H1 (cell line): ENCODE results near the gene NR2F1-AS1. TPM values are rescaled to one million over a fixed set of nuclear protein-coding genes. Genes with fewer than 3 reads are reported as not detected.

Experiments used
- CTCF ChIA-PET: fragments of 300-600 bp; sonication (Branson Sonifier 250); formaldehyde crosslinking; loops from one replicate; lab custom pipeline; 2021; ENCODE audit not compliant: partially characterized antibody; lab: Charles Lee
- POLR2A ChIA-PET: fragments of 300-600 bp; sonication (Branson Sonifier 250); formaldehyde crosslinking; loops from one replicate; lab custom pipeline; 2021; ENCODE audit warnings: inconsistent platforms; ENCODE audit not compliant: partially characterized antibody; lab: Charles Lee
- DNase-seq, 2 experiments: peaks; one replicate each; pipeline versions ENCODE4 v3.0.0 to v3.0.0-alpha.2; 2010 to 2022; ENCODE audit warnings: low spot score in 2 of 2, low read depth in 1 of 2, mixed read lengths in 1 of 2
- FAIRE-seq: peaks from 2 replicates; lab custom pipeline; 2011; peaks lifted over from hg19 to GRCh38; lab: Jason Lieb, UNC
- H2AFZ ChIP-seq: 2 replicates; pipeline ENCODE4 v1.8.1; 2012; ENCODE audit warnings: low read length, inconsistent platforms
- H2AK5ac ChIP-seq: 2 replicates; pipeline ENCODE4 v1.6.1; 2013; ENCODE audit warnings: low read depth, low read length
- H2BK120ac ChIP-seq: replicated peaks from 2 replicates; pipeline ENCODE3; 2013; ENCODE audit warnings: low read depth, low read length, inconsistent platforms
- H2BK12ac ChIP-seq: 2 replicates; pipeline ENCODE4 v1.6.1; 2013; ENCODE audit warnings: low read depth, low read length
- H2BK15ac ChIP-seq: 2 replicates; pipeline ENCODE4 v1.6.1; 2013; ENCODE audit warnings: low read length
- H2BK20ac ChIP-seq: 2 replicates; pipeline ENCODE4 v1.6.1; 2013; ENCODE audit warnings: low read length
- H2BK5ac ChIP-seq: 2 replicates; pipeline ENCODE4 v1.6.1; 2013; ENCODE audit warnings: low read depth, low read length
- H3K14ac ChIP-seq: 2 replicates; pipeline ENCODE4 v1.6.1; 2013; ENCODE audit warnings: inconsistent platforms; ENCODE audit not compliant: insufficient read length
- H3K18ac ChIP-seq: 2 replicates; pipeline ENCODE4 v1.6.1; 2013; ENCODE audit warnings: low read length; ENCODE audit errors: extremely low read depth
- H3K23ac ChIP-seq: 2 replicates; pipeline ENCODE4 v1.6.1; 2013; ENCODE audit warnings: inconsistent platforms; ENCODE audit not compliant: insufficient read length
- H3K23me2 ChIP-seq: 2 replicates; pipeline ENCODE4 v1.6.1; 2013; ENCODE audit warnings: low read depth, low read length
- H3K27ac ChIP-seq: 2 replicates; pipeline ENCODE4 v1.6.1; 2011; ENCODE audit warnings: low read depth, low read length, inconsistent platforms
- H3K27me3 ChIP-seq, 4 experiments: replicated peaks in 1 of 4; 1 replicate in 1 of 4; 2 replicates in 3 of 4; pipeline versions ENCODE4 v1.6.1 to v1.8.1; 2011 to 2013; ENCODE audit warnings: low read length in 3 of 4, mild to moderate bottlenecking in 3 of 4, inconsistent platforms in 2 of 4, mixed read lengths in 2 of 4, moderate library complexity in 1 of 4; ENCODE audit not compliant: control insufficient read depth in 3 of 4, insufficient read depth in 3 of 4; ENCODE audit errors: extremely low read depth in 1 of 4
- H3K36me3 ChIP-seq, 4 experiments: 2 replicates each; pipeline versions ENCODE4 v1.6.1 to v1.8.1; 2011 to 2013; ENCODE audit warnings: mild to moderate bottlenecking in 4 of 4, low read length in 3 of 4, moderate library complexity in 2 of 4, control low read depth in 1 of 4, inconsistent platforms in 1 of 4; ENCODE audit not compliant: insufficient read depth in 4 of 4, control insufficient read depth in 2 of 4
- H3K4ac ChIP-seq: replicated peaks from 2 replicates; pipeline ENCODE3; 2013; ENCODE audit warnings: low read length, low read depth, mixed read lengths, inconsistent platforms; ENCODE audit not compliant: insufficient read length
- H3K4me1 ChIP-seq, 4 experiments: replicated peaks in 1 of 4; 1 replicate in 1 of 4; 2 replicates in 3 of 4; pipeline versions ENCODE4 v1.6.1 to v1.8.1; 2011 to 2013; ENCODE audit warnings: low read length in 3 of 4, inconsistent platforms in 2 of 4, mixed read lengths in 1 of 4; ENCODE audit not compliant: insufficient read depth in 4 of 4, control insufficient read depth in 3 of 4
- H3K4me2 ChIP-seq, 2 experiments: 2 replicates each; pipeline versions ENCODE4 v1.6.1 to v1.8.1; 2011 to 2013; ENCODE audit warnings: low read depth in 2 of 2, low read length in 2 of 2, control low read depth in 1 of 2, inconsistent platforms in 1 of 2, mild to moderate bottlenecking in 1 of 2; ENCODE audit not compliant: insufficient read depth in 1 of 2
- H3K4me3 ChIP-seq, 4 experiments: fragments of 200-600, 300-600 bp in 1 of 4; sonication (generic), shearing (Covaris generic), sonication (Bioruptor Twin) in 1 of 4; 2 replicates each; pipeline versions ENCODE4 v1.5.1 to v1.8.1; 2011 to 2016; ENCODE audit warnings: low read length in 4 of 4, low read depth in 3 of 4, control low read depth in 2 of 4, inconsistent platforms in 2 of 4, mild to moderate bottlenecking in 2 of 4, mixed read lengths in 1 of 4, moderate library complexity in 1 of 4; ENCODE audit not compliant: insufficient read depth in 2 of 4; ENCODE audit errors: extremely low read depth in 1 of 4
- H3K56ac ChIP-seq: replicated peaks from 2 replicates; pipeline ENCODE3; 2013; ENCODE audit warnings: low read depth, mild to moderate bottlenecking, mixed read lengths, low read length, inconsistent platforms; ENCODE audit not compliant: insufficient read length
- H3K79me1 ChIP-seq: 2 replicates; pipeline ENCODE4 v1.6.1; 2013; ENCODE audit warnings: low read depth, low read length, control low read depth
- H3K79me2 ChIP-seq, 2 experiments: 2 replicates each; pipeline versions ENCODE4 v1.6.1 to v1.8.1; 2012 to 2013; ENCODE audit warnings: low read length in 2 of 2, mild to moderate bottlenecking in 2 of 2, inconsistent platforms in 1 of 2; ENCODE audit not compliant: insufficient read depth in 2 of 2, control insufficient read depth in 1 of 2
- H3K9ac ChIP-seq, 4 experiments: replicated peaks in 1 of 4; 1 replicate in 1 of 4; 2 replicates in 3 of 4; pipeline versions ENCODE4 v1.6.1 to v1.8.1; 2011 to 2013; ENCODE audit warnings: low read depth in 3 of 4, low read length in 3 of 4, control low read depth in 2 of 4, mild to moderate bottlenecking in 2 of 4, moderate library complexity in 2 of 4, inconsistent platforms in 1 of 4; ENCODE audit errors: extremely low read depth in 1 of 4
- H3K9me3 ChIP-seq, 2 experiments: 2 replicates each; pipeline versions ENCODE4 v1.6.1 to v1.8.1; 2012 to 2013; ENCODE audit warnings: mild to moderate bottlenecking in 2 of 2, moderate library complexity in 2 of 2, control low read depth in 1 of 2, inconsistent platforms in 1 of 2, low read depth in 1 of 2, low read length in 1 of 2, mixed read lengths in 1 of 2; ENCODE audit not compliant: insufficient read depth in 2 of 2
- H4K20me1 ChIP-seq, 2 experiments: replicated peaks in 1 of 2; 2 replicates each; pipeline versions ENCODE3 to v1.8.1; 2011 to 2013; ENCODE audit warnings: inconsistent platforms in 2 of 2, low read length in 2 of 2, mild to moderate bottlenecking in 1 of 2; ENCODE audit not compliant: insufficient read depth in 2 of 2, control insufficient read depth in 1 of 2
- H4K5ac ChIP-seq: 2 replicates; pipeline ENCODE4 v1.6.1; 2013; ENCODE audit warnings: low read length, low read depth, mixed read lengths, inconsistent platforms; ENCODE audit not compliant: insufficient read length
- H4K8ac ChIP-seq: 2 replicates; pipeline ENCODE4 v1.8.0; 2013; ENCODE audit warnings: mild to moderate bottlenecking, moderate library complexity, low read length, inconsistent platforms; ENCODE audit not compliant: insufficient read depth; ENCODE audit errors: extremely low read depth
- H4K91ac ChIP-seq: replicated peaks from 2 replicates; pipeline ENCODE3; 2013; ENCODE audit warnings: low read length, mixed read lengths, inconsistent platforms; ENCODE audit not compliant: insufficient read length
- EZH2 ChIP-seq: fragments of 200-600 bp; sonication (generic); IDR thresholded peaks from 2 replicates; pipeline ENCODE4 v1.7.1; 2012; ENCODE audit warnings: low read depth, mild to moderate bottlenecking, moderate library complexity, low read length, inconsistent platforms; ENCODE audit not compliant: severe bottlenecking
- JUND ChIP-seq: IDR thresholded peaks from 2 replicates; pipeline ENCODE4 v1.6.1; 2011; ENCODE audit warnings: mild to moderate bottlenecking, improper control_type of control experiment, low read length
- RNF2 ChIP-seq: fragments of 200-900, 300-1000 bp; sonication (generic); IDR thresholded peaks from 2 replicates; pipeline ENCODE4 v1.7.1; 2016; ENCODE audit warnings: borderline replicate concordance, low read depth, mild to moderate bottlenecking, antibody characterized with exemption, low read length; ENCODE audit not compliant: poor library complexity, severe bottlenecking; ENCODE audit errors: missing control alignments
- SP1 ChIP-seq: IDR thresholded peaks from 2 replicates; pipeline ENCODE4 v1.6.1; 2011; ENCODE audit warnings: low read depth, low read length
- WGBS, 2 experiments: shearing (Covaris generic) in 1 of 2; methylation state at CpG; one replicate each; pipeline versions ENCODE4 v1.1.6 to v1.1.7; 2013 to 2015; ENCODE audit warnings: low lambda C conversion rate in 2 of 2, mixed read lengths in 2 of 2, inconsistent platforms in 1 of 2, low coverage in 1 of 2, missing lambda C conversion rate in 1 of 2; ENCODE audit not compliant: insufficient replicate concordance in 2 of 2, insufficient coverage in 1 of 2, insufficient read length in 1 of 2; ENCODE audit errors: extremely low coverage in 1 of 2, missing lambda C conversion rate in 1 of 2; 5-methylcytosine and 5-hydroxymethylcytosine counted together
- polyA plus RNA-seq, 7 experiments: library from polyadenylated mRNA; depleted of rRNA in 3 of 7; stranded (reverse) in 5 of 7; unstranded in 2 of 7; fragments of >200 nt in 5 of 7; fragments of 200-250 nt in 2 of 7; gene quantifications; 1 replicate in 5 of 7; 2 replicates in 1 of 7; 4 replicates in 1 of 7; pipeline versions ENCODE4 v1.2.1 to v1.2.3, GENCODE V29; 2011 to 2013; ENCODE audit warnings: missing spikeins in 2 of 7, mixed read lengths in 2 of 7
- total RNA-seq: library from RNA; stranded (reverse); fragmentation: NEBNext Ultra II Directional; extraction: Animal tissue kit (Norgen Biotek cat#: 25700); gene quantifications from 2 replicates; pipeline ENCODE4 v1.2.1, GENCODE V29; 2021
- TF ChIP-seq, protein P1 (sequence below): IDR thresholded peaks from 2 replicates; pipeline ENCODE4 v1.6.1; 2012; ENCODE audit warnings: inconsistent platforms
- TF ChIP-seq, protein P2 (sequence below): IDR thresholded peaks from 2 replicates; pipeline ENCODE4 v1.6.1; 2012; ENCODE audit warnings: low read length, inconsistent platforms

The NR2F1-AS1 gene
- total and polyA plus RNA-seq, 2 of the 8 experiments (the other 6 are each of a cell fraction or from before 2014, with no cell fraction given), result 1.6 to 5.6 TPM

DNA sequence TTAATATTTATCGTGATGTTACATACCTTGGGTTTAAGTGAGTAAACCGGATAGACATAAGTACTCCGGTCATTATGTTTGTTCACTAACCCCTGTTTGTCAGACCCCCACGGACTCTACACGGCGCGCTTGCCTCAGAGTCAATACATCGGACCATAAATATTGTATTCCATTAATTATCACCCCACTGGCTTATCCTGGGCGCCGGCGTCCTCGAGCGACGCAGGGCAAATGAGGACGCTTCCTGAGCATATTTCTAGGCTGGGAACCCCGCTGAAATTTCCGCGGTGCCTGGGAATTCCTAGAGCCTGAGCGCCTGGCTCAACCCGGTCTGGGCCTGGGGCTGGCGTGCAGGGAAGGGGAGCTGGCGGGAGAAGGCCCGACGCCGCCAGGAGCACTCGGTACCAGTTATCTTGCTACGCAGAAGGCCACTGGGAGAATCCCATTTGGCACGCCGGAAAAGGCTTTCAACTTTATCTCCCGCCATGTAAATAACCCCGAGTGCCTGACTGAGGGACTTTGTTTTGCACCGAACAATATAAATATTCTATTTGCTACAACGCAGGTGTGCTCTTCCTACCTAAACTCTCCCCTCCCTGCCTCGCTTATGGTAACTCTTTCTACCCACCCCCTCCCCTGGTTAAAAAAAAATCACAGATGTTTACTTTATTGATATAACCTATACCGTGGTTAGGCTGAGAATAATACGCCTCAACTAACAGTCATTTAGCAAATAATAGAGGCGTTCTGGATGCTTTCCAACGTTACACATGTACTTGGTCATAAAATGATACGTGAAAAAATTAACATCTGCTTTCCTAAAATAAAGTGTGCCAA lies 21.4 kb upstream of the NR2F1-AS1 start:
- peak overlapping the region in 1 of 4 experiments; percentile 25; a peak in 1 of 8 replicates for H3K4me3 ChIP-seq
- CTCF ChIA-PET, result interaction anchor here (0.5 to 3.5 kb wide), 18 partner anchors 9 to 296 kb away, joined by 3 to 15 read pairs (median 4); no protein-coding TSS in a partner anchor
- POLR2A ChIA-PET, result interaction anchor here (0.8 to 2.7 kb wide), 6 partner anchors 9 to 24 kb away, joined by 3 to 10 read pairs (median 5); no protein-coding TSS in a partner anchor
- no peak overlapping the region for H2BK5ac ChIP-seq
- no peaks in the 10 kb centered on the region; the same call in 1 of the 2 replicates for H3K79me1 ChIP-seq
- peak in 1 of 2 experiments; percentile 67 for DNase-seq
- peaks cover 6 to 9% (median 9%) of the 10 kb centered on the region in 4 experiments; a peak in 6 of 7 replicates for H3K4me1 ChIP-seq
- H4K91ac ChIP-seq, result no peak overlapping the region
- H3K79me2 ChIP-seq, result no peaks in the 10 kb centered on the region
- peak overlapping the region; percentile 29 to 31 for H3K4me2 ChIP-seq
- WGBS, 2 experiments, result 3% methylated on average over 39 of the region's 39 CpGs; no CpG with 5 or more reads in 1 of the 2 experiments
- H3K4ac ChIP-seq, result no peak overlapping the region
- H3K56ac ChIP-seq, result no peak overlapping the region
- H2BK12ac ChIP-seq, result no peak overlapping the region
- no peak overlapping the region for H3K18ac ChIP-seq
- H3K23ac ChIP-seq, result no peak overlapping the region
- no peak overlapping the region for H3K27ac ChIP-seq
- no peak overlapping the region for H2AK5ac ChIP-seq
- no peaks in the 10 kb centered on the region; the same call in 1 of the 2 replicates for H3K23me2 ChIP-seq
- no peak overlapping the region for H2BK120ac ChIP-seq
- no peak overlapping the region for H3K14ac ChIP-seq
- H4K5ac ChIP-seq, result no peak overlapping the region
- no peak overlapping the region for H2BK15ac ChIP-seq
- peaks cover 16 to 31% of the 10 kb centered on the region in 2 experiments for H4K20me1 ChIP-seq
- no peaks in the 10 kb centered on the region for H3K9me3 ChIP-seq
- H3K36me3 ChIP-seq, result peaks cover 0 to 4% (median 0%) of the 10 kb centered on the region in 4 experiments; a peak in 2 of 8 replicates
- no peak overlapping the region for H4K8ac ChIP-seq
- no peak overlapping the region for H3K9ac ChIP-seq
- FAIRE-seq, result no peak
- H2BK20ac ChIP-seq, result no peak overlapping the region
- peaks cover 89 to 100% (median 97%) of the 10 kb centered on the region in 4 experiments for H3K27me3 ChIP-seq
- no peak overlapping the region for H2AFZ ChIP-seq
- TF ChIP-seq JUND (no peak), SP1 (0 out of 2 replicates have a peak, but pooled peaks have one; percentile 18), EZH2 (peak; percentile 90), RNF2 (peak; percentile 97)
- TF ChIP-seq, protein P1, sequence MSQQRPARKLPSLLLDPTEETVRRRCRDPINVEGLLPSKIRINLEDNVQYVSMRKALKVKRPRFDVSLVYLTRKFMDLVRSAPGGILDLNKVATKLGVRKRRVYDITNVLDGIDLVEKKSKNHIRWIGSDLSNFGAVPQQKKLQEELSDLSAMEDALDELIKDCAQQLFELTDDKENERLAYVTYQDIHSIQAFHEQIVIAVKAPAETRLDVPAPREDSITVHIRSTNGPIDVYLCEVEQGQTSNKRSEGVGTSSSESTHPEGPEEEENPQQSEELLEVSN, result 0 out of 2 replicates have a peak, but pooled peaks have one; percentile 51
- TF ChIP-seq, protein P2, sequence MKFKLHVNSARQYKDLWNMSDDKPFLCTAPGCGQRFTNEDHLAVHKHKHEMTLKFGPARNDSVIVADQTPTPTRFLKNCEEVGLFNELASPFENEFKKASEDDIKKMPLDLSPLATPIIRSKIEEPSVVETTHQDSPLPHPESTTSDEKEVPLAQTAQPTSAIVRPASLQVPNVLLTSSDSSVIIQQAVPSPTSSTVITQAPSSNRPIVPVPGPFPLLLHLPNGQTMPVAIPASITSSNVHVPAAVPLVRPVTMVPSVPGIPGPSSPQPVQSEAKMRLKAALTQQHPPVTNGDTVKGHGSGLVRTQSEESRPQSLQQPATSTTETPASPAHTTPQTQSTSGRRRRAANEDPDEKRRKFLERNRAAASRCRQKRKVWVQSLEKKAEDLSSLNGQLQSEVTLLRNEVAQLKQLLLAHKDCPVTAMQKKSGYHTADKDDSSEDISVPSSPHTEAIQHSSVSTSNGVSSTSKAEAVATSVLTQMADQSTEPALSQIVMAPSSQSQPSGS, result no peak
